Astrocyte (in vitro differentiated cells and primary cell): ENCODE data around the gene SIRPB1.

ENCODE experiments used
- CTCF ChIP-seq: IDR thresholded peaks from 2 replicates; pipeline ENCODE4 v1.5.1; 2011; ENCODE audit warnings: low read depth, mild to moderate bottlenecking, inconsistent platforms, low read length, moderate library complexity; ENCODE audit not compliant: insufficient read depth
- EZH2 ChIP-seq: IDR thresholded peaks from 2 replicates; pipeline ENCODE4 v1.6.1; 2012; ENCODE audit warnings: mild to moderate bottlenecking, low read length, inconsistent platforms; ENCODE audit not compliant: insufficient read depth

GRCh38 chr20:1628621-1629020, 8.8 kb upstream of the SIRPB1 start:
- TF ChIP-seq CTCF (no peak), EZH2 (no peak)
